ENCODE results near the gene PRKCA. TPM values are rescaled to one million over a fixed set of nuclear protein-coding genes. Genes with fewer than 3 reads are reported as not detected.

PRKCA gene
- polyA plus RNA-seq, 2 of the 4 experiments (the other 2 are of a cell fraction) = 28.8 to 65.0 TPM

GRCh38 chr17:66459811-66460270, 157.4 kb downstream of the PRKCA start (continued):
- TF ChIP-seq HOXB5 (CRISPR knock-in tag; IDR thresholded peaks at IDR 0.05) (no peak), RCOR1 (IDR thresholded peaks at IDR 0.05; ENCODE audit: low read depth, low read length) (0 out of 2 replicates have a peak, but pooled peaks have one; percentile 54), SMC3 (IDR thresholded peaks at IDR 0.05) (peak; percentile 51), RAD21 (conservative IDR thresholded peaks at IDR 0.05 in 1 of 2, IDR thresholded peaks at IDR 0.05 in 1 of 2) (peak in 1 of 2 experiments; percentile 53; a peak in 3 of 5 replicates), NFE2L2 (conservative IDR thresholded peaks at IDR 0.05; ENCODE audit: low read length) (no peak), FOXS1 (CRISPR knock-in tag; IDR thresholded peaks at IDR 0.05) (no peak), EHF (CRISPR knock-in tag; IDR thresholded peaks at IDR 0.05) (no peak)
- TF ChIP-seq, protein P1, sequence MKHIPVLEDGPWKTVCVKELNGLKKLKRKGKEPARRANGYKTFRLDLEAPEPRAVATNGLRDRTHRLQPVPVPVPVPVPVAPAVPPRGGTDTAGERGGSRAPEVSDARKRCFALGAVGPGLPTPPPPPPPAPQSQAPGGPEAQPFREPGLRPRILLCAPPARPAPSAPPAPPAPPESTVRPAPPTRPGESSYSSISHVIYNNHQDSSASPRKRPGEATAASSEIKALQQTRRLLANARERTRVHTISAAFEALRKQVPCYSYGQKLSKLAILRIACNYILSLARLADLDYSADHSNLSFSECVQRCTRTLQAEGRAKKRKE (CRISPR knock-in tag; IDR thresholded peaks at IDR 0.05; ENCODE audit: low read depth) = no peak

GRCh38 chr17:66460558-66460957, 158.1 kb downstream of the PRKCA start:
- CTCF ChIA-PET = interaction anchor here (0.6 to 2.7 kb wide), 10 partner anchors 8 to 959 kb away, joined by 3 to 10 read pairs (median 4); no protein-coding TSS in a partner anchor
- Histone ChIP-seq H3K4me2 (peak overlapping the region; percentile 69), H3K9me3 (peaks cover 10% of the 10 kb centered on the region; the same call in 1 of the 3 replicates), H3K4me3 (0 out of 3 replicates have a peak overlapping the region, but pooled peaks have one; percentile 18), H3K4me1 (peaks cover 68% of the 10 kb centered on the region), H3K27ac (peak overlapping the region; percentile 84 to 91)
- ATAC-seq = peak in 1 of 2 experiments; percentile 3; a peak in 2 of 6 replicates
- WGBS (ENCODE audit: missing lambda C conversion rate) = 92% methylated on average over 6 of the region's 6 CpGs
- no peak for DNase-seq (ENCODE audit: low read depth in 1 of 2, low spot score in 1 of 2)
- no peak for FAIRE-seq
- TF ChIP-seq, protein P2, sequence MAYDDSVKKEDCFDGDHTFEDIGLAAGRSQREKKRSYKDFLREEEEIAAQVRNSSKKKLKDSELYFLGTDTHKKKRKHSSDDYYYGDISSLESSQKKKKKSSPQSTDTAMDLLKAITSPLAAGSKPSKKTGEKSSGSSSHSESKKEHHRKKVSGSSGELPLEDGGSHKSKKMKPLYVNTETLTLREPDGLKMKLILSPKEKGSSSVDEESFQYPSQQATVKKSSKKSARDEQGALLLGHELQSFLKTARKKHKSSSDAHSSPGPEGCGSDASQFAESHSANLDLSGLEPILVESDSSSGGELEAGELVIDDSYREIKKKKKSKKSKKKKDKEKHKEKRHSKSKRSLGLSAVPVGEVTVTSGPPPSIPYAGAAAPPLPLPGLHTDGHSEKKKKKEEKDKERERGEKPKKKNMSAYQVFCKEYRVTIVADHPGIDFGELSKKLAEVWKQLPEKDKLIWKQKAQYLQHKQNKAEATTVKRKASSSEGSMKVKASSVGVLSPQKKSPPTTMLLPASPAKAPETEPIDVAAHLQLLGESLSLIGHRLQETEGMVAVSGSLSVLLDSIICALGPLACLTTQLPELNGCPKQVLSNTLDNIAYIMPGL (CRISPR knock-in tag; IDR thresholded peaks at IDR 0.05; ENCODE audit: borderline replicate concordance) = no peak
- TF ChIP-seq HES2 (IDR thresholded peaks at IDR 0.05) (no peak), BHLHE40 (IDR thresholded peaks at IDR 0.05; ENCODE audit: low read depth, low read length) (no peak), KDM1A (IDR thresholded peaks at IDR 0.05; ENCODE audit: low read depth) (no peak), NPAS2 (CRISPR knock-in tag; IDR thresholded peaks at IDR 0.05; ENCODE audit: borderline replicate concordance) (no peak), PBX3 (IDR thresholded peaks at IDR 0.05) (no peak), TFCP2L1 (CRISPR knock-in tag; IDR thresholded peaks at IDR 0.05) (no peak), SREBF2 (IDR thresholded peaks at IDR 0.05) (no peak)
- TF ChIP-seq, protein P3, sequence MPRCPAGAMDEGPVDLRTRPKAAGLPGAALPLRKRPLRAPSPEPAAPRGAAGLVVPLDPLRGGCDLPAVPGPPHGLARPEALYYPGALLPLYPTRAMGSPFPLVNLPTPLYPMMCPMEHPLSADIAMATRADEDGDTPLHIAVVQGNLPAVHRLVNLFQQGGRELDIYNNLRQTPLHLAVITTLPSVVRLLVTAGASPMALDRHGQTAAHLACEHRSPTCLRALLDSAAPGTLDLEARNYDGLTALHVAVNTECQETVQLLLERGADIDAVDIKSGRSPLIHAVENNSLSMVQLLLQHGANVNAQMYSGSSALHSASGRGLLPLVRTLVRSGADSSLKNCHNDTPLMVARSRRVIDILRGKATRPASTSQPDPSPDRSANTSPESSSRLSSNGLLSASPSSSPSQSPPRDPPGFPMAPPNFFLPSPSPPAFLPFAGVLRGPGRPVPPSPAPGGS (IDR thresholded peaks at IDR 0.05) = no peak
- POLR2A ChIA-PET = interaction anchor here (0.7 to 1.7 kb wide), 3 partner anchors 14 to 48 kb away, joined by 3 to 5 read pairs (median 5); no protein-coding TSS in a partner anchor

GRCh38 chr17:66461343-66461995, 159.1 kb downstream of the PRKCA start:
- Histone ChIP-seq H3K9me3 (peaks cover 10% of the 10 kb centered on the region; the same call in 1 of the 3 replicates), H3K4me2 (peak overlapping the region; percentile 52; the same call in 1 of the 3 replicates), H3K27ac (peak overlapping the region; percentile 84 to 91), H3K4me3 (no peak overlapping the region), H3K4me1 (peaks cover 75% of the 10 kb centered on the region)
- no peak for ATAC-seq
- ChIA-PET POLR2A (no interaction called here), CTCF (interaction anchor here (0.9 to 2.4 kb wide), 5 partner anchors 8 to 206 kb away, joined by 3 to 7 read pairs (median 6); no protein-coding TSS in a partner anchor)
- no peak for DNase-seq (ENCODE audit: low read depth in 1 of 2, low spot score in 1 of 2)
- FAIRE-seq = no peak
- 94% methylated on average over 7 of the region's 7 CpGs for WGBS (ENCODE audit: missing lambda C conversion rate)
- TF ChIP-seq NR3C1 (IDR thresholded peaks at IDR 0.05) = no peak
- TF ChIP-seq PHF8 (IDR thresholded peaks at IDR 0.05; ENCODE audit: borderline replicate concordance, low read depth) = no peak
- no peak for TF ChIP-seq KDM1A (IDR thresholded peaks at IDR 0.05; ENCODE audit: low read depth)
- TF ChIP-seq CHD4 (IDR thresholded peaks at IDR 0.05; ENCODE audit: borderline replicate concordance) = no peak
- TF ChIP-seq, protein P3 (IDR thresholded peaks at IDR 0.05) = no peak
- TF ChIP-seq GATA3 (IDR thresholded peaks at IDR 0.05; ENCODE audit: borderline replicate concordance) = no peak
- no peak for TF ChIP-seq EP300 (IDR thresholded peaks at IDR 0.05)
- no peak for TF ChIP-seq ZC3H11A (IDR thresholded peaks at IDR 0.05)
- TF ChIP-seq HES2 (IDR thresholded peaks at IDR 0.05) = no peak
- no peak for TF ChIP-seq MAZ (IDR thresholded peaks at IDR 0.05; ENCODE audit: borderline replicate concordance, low read depth, low read length)
- TF ChIP-seq SREBF2 (IDR thresholded peaks at IDR 0.05) = no peak
- no peak for TF ChIP-seq RNF2 (IDR thresholded peaks at IDR 0.05; ENCODE audit: borderline replicate concordance, low read depth)
